GM21786 (cell line): ENCODE measurements around the gene CD7.
A peak's percentile ranks its signal among the peaks of the same experiment; 100 is the strongest.
"Not testable (repeated sequence)": the region's sequence is repeated elsewhere in the genome, so short reads cannot be mapped to it uniquely, and the experiment has no call there.

Experiments
- ATAC-seq: cut with Tn5 transposase; IDR thresholded peaks from one replicate; pipeline ENCODE4 v1.9.1; 2021; ENCODE audit not compliant: unreplicated experiment

The CD7 gene

DNA sequence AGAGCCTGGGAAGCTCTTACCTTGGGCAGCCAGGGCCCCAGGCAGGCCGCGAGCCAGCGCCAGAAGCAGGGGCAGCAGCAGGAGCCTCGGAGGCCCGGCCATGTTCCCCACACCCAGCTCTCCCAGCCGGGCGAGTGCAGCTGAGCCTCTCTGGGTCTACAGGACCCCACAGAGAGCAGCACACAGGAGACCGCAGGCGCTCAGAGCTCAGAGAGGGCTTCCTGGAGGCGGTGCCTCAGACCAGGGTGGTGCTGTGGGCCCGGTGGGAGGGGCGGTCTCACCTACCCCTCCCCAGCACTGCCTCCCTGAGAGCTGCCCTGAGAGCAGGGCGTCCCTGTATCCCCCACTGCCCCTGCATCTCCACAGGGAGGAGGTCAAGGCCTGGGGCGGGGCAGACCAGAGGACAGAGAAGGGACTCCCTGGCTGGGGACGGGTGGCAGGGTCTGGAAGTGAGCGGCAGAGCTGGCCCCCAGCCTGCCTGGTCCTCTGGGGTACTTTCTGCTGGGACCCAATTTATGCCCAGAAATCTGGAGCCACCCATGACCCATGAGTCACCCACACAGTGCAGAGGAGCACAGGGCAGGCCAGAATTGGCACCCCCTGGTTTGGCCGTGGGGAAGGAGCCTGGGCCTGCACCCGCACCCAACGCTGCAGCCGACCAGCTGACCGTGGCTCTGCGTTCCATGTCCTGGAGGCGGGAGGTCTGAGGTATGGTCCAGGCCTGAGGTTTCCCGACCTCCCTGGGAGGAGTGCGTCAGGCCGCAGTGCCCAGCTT, at the start of gene CD7:
CD7 (minus strand) TSS at position 215 of the 775 bp plus-strand sequence; CDS start at position 102, 113 bp downstream.
- ATAC-seq: no peak

DNA sequence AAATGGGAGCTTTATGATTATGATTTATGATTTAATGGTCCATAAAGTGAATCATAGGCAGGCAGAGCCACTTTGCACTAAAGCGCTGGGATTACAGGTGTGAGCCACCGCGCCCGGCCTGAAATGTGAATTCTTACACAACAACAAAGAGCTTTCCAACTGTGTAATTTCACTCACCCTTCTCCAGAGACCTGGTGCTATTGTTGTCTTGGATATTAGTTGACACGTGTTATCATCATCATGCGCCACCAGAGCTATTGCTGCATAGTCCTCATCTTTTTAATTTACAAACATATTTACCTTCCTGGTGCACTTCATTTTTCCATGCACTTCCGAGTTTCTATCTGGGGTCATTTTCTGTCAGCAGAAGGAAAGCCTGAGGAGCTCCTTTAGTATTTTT, 49.3 kb upstream of the CD7 start:
- no peak for ATAC-seq

GRCh38 chr17:82365606-82366295, 48.3 kb upstream of the CD7 start:
- ATAC-seq: no peak

- ATAC-seq: no peak
Observed at GRCh38 chr17:82361885-82362633, 44.7 kb upstream of the CD7 start.

DNA sequence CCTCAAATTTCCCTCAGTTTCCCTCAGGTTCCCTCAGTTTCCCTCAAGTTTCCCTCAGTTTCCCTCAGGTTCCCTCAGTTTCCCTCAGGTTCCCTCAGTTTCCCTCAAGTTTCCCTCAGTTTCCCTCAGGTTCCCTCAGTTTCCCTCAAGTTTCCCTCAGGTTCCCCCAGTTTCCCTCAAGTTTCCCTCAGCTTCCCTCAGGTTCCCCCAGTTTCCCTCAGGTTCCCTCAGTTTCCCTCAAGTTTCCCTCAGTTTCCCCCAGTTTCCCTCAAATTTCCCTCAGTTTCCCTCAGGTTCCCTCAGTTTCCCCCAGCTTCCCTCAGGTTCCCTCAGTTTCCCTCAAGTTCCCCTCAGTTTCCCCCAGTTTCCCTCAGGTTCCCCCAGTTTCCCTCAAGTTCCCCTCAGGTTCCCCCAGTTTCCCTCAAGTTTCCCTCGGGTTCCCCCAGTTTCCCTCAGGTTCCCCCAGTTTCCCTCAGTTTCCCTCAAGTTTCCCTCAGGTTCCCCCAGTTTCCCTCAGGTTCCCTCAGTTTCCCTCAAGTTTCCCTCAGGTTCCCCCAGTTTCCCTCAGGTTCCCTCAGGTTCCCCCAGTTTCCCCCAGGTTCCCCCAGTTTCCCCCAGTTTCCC, 42.2 kb upstream of the CD7 start:
- ATAC-seq: not testable (repeated sequence)

- ATAC-seq: no peak
Observed at GRCh38 chr17:82358465-82359350, 41.3 kb upstream of the CD7 start, which contains the start of gene TEX19. Gene TEX19 (plus strand): TSS chr17:82359247. CDS start chr17:82362151, 2,904 bp downstream.

DNA sequence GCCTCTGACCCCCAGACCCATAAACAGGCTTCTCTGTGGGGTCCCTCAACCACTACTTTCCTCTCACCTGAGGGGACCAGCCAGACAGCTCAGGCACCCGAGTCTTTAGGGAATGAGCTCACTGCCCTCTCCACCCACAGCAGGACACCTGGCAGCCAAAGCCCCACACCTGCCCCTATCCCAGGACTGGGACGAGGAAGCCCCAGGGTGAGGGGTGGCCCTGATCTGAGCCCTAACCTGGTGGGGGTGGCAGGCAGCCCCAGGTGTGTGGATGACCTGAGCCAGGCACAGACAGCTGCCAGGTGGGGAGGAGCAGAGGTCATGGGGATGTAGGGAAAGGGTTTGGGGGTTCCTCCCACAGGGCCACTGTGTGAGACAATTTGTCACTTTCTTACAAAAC, 40.0 kb upstream of the CD7 start:
- no peak for ATAC-seq

DNA sequence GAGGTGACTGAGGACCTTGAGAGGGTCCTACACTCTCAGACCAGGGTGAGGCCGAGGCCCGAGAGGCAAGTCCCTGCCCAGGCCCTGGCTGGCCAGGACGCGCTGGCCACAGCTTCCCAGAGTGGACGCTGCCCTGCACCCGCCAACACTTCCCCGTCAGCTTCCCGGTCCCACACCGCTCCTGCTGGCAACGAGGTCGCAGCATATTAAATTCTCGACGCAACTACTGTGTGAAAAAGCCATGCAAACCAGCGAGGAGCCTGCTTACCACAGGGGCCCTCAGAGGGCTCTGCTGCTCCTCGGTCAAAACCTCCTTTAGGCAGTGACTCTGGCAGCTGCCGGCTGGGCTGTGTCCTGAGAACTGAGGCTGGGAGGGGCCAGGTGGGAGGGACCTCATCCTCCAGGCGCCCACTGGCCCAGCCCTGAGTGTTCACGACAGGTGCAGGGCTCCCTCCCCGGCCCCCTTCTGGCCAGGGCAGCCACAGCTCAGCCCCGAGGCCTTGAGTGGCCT, 39.5 kb upstream of the CD7 start:
- no peak for ATAC-seq

GRCh38 chr17:82355770-82356427, 38.5 kb upstream of the CD7 start:
- ATAC-seq: no peak

- ATAC-seq: no peak
Observed at GRCh38 chr17:82354804-82355308, 37.4 kb upstream of the CD7 start.

GRCh38 chr17:82353484-82353883, 36.1 kb upstream of the CD7 start:
- ATAC-seq: no peak

DNA sequence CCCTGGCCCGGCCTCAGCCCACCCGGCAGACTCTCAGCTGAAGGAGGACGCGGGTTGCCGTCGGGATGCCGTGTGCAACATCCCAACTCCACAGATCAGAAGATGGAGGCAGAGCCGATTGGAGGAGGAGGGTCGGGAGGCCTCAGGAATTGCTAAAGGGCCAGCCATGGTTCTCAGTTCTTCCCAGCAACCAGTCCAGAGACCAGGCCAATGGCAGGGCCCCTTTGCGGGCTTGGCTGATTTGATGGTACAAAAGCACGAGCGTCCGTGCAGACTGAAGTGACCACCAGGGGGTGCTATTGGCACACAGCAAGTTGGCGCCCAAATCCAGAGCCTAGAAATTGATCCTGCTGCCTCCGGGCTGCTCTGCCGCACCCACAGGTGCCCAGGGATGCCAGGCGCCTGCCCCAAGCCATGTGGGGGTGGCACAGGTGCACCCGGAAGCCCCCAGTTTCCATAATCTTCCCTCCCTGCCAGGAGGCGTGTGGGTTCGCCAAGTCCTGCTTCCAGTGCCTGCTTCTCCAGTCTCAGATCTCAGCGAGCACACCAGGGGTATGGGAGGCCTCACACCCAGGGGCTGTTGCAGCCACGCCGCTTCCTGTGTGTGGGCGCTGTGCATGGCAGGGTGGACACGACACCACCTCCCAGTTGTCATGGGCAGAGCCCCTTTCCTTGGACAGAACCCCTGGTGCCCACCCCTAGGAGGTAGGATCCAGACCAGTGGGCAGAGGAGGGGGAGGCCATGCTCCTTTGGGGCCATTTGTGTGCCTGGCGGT, 34.5 kb upstream of the CD7 start:
- ATAC-seq: no peak

GRCh38 chr17:82351254-82351712, 33.9 kb upstream of the CD7 start:
- ATAC-seq: peak; percentile 62

DNA sequence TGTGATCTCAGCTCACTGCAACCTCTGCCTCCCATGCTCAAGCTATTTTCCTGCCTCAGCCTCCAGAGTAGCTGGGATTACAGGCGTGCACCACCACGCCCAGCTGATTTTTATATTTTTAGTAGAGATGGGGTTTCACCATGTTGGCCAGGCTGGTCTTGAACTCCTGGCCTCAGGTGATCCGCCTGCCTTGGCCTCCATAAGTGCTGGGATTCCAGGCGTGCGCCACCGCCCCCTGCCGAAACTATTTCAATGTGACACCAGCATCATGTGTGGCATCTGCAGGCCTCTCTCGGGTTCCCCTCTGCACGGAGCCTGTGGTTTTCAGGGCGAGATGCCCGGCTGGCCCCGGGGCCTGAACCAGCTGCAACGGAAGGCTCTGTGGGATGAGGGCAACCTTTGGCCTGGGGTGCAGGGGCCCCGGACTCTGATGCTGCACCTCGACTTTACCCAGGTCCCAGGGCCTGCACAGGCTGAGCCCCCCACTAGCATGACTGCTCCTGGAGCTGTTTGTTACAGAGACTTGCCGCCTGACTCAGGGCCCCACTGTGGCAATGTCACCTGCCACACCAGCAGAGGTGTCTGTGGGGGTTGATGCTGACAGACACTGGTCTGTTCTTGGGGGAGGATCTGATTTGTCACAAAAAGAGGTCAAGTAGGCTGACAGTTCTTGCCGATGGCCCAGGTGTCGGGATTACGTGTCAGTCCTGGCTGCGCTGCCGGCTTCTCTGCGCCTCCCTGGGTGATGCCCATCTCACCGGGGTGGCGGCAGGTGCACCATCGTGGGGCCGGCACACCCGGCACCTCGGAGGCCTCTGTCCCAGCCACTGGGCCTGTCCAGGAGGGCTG, 33.0 kb upstream of the CD7 start:
- no peak for ATAC-seq

GRCh38 chr17:82349287-82349701, 31.9 kb upstream of the CD7 start:
- ATAC-seq: no peak

- no peak for ATAC-seq
Observed at GRCh38 chr17:82348866-82349265, 31.5 kb upstream of the CD7 start.

DNA sequence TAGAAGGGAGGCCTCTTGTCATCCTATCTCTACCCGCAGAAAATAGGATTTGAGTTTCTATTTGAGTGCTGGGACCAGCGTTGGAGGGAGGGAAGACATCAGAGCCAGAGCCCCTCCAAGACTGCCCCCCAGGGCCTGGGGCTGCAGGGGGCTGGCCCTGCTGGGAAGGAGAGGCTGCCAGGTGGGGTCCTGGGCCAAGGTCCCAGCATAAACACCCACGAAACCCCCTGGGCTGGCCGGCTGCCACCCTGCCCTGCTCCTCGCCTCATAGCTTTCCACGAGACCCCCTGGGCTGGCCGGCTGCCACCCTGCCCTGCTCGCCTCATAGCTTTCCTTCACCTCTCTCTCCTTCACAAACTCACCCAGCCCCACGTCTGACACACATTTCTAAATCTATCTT, 31.0 kb upstream of the CD7 start:
- no peak for ATAC-seq
